Testis (tissue), 3 donors: Measurements from ENCODE around the gene RAPH1. TPM values are rescaled to one million over a fixed set of nuclear protein-coding genes. Genes with fewer than 3 reads are reported as not detected.
A peak's percentile ranks its signal among the peaks of the same experiment; 100 is the strongest.
"Not testable (repeated sequence)": the region's sequence is repeated elsewhere in the genome, so short reads cannot be mapped to it uniquely, and the experiment has no call there.

Experiments
- DNase-seq: peaks from one replicate; pipeline ENCODE4 v3.0.0-alpha.2; 2019
- H3K27ac ChIP-seq, 2 donors: fragments of 200-600 bp; sonication (generic); one replicate each; pipeline ENCODE4 v1.5.1; 2019
- H3K27me3 ChIP-seq: fragments of 200-600 bp; sonication (generic); one replicate; pipeline ENCODE4 v1.5.1; 2019
- H3K36me3 ChIP-seq: fragments of 200-600 bp; sonication (generic); one replicate; pipeline ENCODE4 v1.5.1; 2017; ENCODE audit warnings: low read depth; ENCODE audit errors: missing control alignments
- H3K4me1 ChIP-seq: fragments of 200-600 bp; sonication (generic); one replicate; pipeline ENCODE4 v1.5.1; 2019
- H3K4me3 ChIP-seq, 2 donors: fragments of 200-600 bp; sonication (generic); one replicate each; pipeline ENCODE4 v1.5.1; 2017 to 2019
- H3K9me3 ChIP-seq: fragments of 200-600 bp; sonication (generic); one replicate; pipeline ENCODE4 v1.5.1; 2017
- POLR2A ChIP-seq: fragments of 450-650 bp; IDR thresholded peaks from one replicate; pipeline ENCODE4 v1.6.1; 2017; ENCODE audit warnings: antibody characterized with exemption, mild to moderate bottlenecking, moderate library complexity
- WGBS, 2 donors: methylation state at CpG; one replicate each; pipeline ENCODE4 v1.1.5; 2018; 5-methylcytosine and 5-hydroxymethylcytosine counted together
- intact Hi-C: fragments of 100-400 bp; cut with DNase I; formaldehyde crosslinking; loops from one replicate; pipeline ENCODE4 v1.15.1; 2023; ENCODE audit warnings: low total_unique reads
- polyA plus RNA-seq: library from polyadenylated mRNA; stranded (reverse); fragments of 350-450 nt; fragmentation: Illumina TruSeq; extraction: RNeasy Lipid Tissue Mini Kit (QIAGEN cat#74804); gene quantifications from one replicate; pipeline ENCODE4 v1.2.3, GENCODE V29; 2014; ENCODE audit warnings: low read depth, low replicate concordance; ENCODE audit not compliant: insufficient read depth
- total RNA-seq, 2 donors: library from RNA; depleted of rRNA; stranded (reverse); fragments of >200 nt; gene quantifications; one replicate each; pipeline ENCODE4 v1.2.3, GENCODE V29; 2016
- TF ChIP-seq, protein P1 (sequence below), 3 experiments: fragments of 450-650 bp in 2 of 3; fragments of 200-600 bp in 1 of 3; sonication (generic) in 1 of 3; IDR thresholded peaks; one replicate each; pipeline ENCODE4 v1.5.1; 2016 to 2019; ENCODE audit warnings: antibody characterized with exemption in 3 of 3, mild to moderate bottlenecking in 2 of 3, moderate library complexity in 1 of 3

The RAPH1 gene
- total and polyA plus RNA-seq, 3 donors from 2014 or later = 22.1 to 36.5 (median 31.1) TPM

DNA sequence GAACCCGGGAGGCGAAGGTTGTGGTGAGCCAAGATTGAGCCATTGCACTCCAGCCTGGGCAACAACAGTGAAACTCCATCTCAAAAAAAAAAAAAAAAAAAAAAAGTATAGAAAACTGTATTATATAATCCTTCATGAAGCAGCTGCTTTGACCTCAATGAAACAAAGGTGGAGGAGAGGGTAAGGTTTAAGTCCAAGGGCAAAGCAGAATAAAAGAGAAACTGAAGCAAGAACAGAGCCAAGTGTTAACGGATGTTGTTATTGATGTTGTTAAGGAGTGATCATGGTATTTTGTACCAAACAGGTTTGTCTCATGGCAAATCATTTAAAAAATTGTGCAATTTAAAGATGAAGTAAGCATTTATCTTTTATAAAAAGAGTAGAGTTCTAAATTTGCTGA, 7.4 kb downstream of the RAPH1 start:
- no peak for DNase-seq
- H3K36me3 ChIP-seq = no peaks in the 10 kb centered on the region
- TF ChIP-seq, protein P1, sequence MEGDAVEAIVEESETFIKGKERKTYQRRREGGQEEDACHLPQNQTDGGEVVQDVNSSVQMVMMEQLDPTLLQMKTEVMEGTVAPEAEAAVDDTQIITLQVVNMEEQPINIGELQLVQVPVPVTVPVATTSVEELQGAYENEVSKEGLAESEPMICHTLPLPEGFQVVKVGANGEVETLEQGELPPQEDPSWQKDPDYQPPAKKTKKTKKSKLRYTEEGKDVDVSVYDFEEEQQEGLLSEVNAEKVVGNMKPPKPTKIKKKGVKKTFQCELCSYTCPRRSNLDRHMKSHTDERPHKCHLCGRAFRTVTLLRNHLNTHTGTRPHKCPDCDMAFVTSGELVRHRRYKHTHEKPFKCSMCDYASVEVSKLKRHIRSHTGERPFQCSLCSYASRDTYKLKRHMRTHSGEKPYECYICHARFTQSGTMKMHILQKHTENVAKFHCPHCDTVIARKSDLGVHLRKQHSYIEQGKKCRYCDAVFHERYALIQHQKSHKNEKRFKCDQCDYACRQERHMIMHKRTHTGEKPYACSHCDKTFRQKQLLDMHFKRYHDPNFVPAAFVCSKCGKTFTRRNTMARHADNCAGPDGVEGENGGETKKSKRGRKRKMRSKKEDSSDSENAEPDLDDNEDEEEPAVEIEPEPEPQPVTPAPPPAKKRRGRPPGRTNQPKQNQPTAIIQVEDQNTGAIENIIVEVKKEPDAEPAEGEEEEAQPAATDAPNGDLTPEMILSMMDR (IDR thresholded peaks at IDR 0.05) = no peak
- no peaks in the 10 kb centered on the region for H3K9me3 ChIP-seq
- intact Hi-C loops = no loop called here
- no peaks in the 10 kb centered on the region for H3K27me3 ChIP-seq
- 88% methylated on average over 3 of the region's 3 CpGs for WGBS, 2 donors
- H3K27ac ChIP-seq = no peak overlapping the region
- H3K4me1 ChIP-seq = no peaks in the 10 kb centered on the region
- no peak overlapping the region for H3K4me3 ChIP-seq

DNA sequence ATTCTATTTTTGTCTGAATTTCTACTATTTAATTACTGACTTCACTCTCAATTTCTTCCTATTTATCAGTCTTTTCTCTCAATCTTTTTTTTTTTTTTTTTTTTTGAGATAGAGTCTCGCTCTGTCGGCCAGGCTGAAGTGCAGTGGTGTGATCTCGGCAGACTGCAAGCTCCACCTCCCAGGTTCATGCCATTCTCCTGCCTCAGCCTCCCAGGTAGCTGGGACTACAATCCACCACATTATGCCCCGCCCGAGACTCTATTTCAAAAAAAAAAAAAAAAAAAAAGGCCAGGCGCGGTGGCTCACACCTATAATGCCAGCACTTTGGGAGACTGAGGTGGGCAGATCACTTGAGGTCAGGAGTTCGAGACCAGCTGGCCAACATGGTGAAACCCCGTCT, 21.8 kb downstream of the RAPH1 start:
- H3K36me3 ChIP-seq, H3K27ac ChIP-seq, intact Hi-C loops, DNase-seq, H3K27me3 ChIP-seq, H3K9me3 ChIP-seq, H3K4me3 ChIP-seq, H3K4me1 ChIP-seq: not testable (repeated sequence)
- WGBS, 2 donors = 92 to 97% methylated on average over 9 of the region's 9 CpGs

- intact Hi-C loops = no loop called here
- Histone ChIP-seq H3K4me3 (no peak overlapping the region), H3K9me3 (no peaks in the 10 kb centered on the region), H3K27me3 (no peaks in the 10 kb centered on the region), H3K27ac (no peak overlapping the region), H3K36me3 (no peaks in the 10 kb centered on the region), H3K4me1 (no peaks in the 10 kb centered on the region)
- TF ChIP-seq, protein P1 (IDR thresholded peaks at IDR 0.05) = no peak
- no peak for TF ChIP-seq POLR2A
- 85% methylated on average over 1 of the region's 1 CpG for WGBS, 2 donors
- DNase-seq = no peak
These were observed 24.2 kb downstream of the RAPH1 start for GRCh38 chr2:203510941-203511305.

DNA sequence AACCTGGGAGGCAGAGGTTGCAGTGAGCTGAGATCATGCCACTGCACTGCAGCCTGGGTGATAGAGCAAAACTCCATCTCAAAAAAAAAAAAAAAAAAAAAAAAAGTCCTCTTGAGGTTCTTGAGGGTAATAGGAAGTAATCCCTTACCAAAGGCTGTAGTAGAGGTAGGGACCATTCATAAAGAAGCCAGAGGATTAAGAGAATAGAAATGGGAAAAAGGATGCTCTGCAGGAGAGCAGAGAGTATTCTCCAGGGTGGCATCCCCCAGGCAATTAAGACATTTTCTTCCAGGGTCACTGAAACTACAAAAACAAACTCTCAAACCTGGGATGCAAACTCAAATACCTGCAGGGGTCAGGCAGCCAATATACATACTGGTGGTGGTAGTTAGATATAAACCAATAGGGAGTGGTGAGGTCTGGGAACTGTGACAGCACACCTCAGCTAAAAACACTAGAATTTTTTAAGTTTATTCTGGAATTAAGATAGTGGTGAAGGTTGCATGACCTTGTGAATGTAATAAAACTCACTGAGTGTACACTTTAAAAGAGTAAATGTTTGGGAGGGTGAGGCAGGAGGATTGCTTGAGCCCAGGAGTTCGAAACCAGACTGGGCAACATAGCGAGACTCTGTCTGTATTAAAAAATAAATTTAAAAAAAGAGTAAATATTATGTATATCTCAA, 24.7 kb downstream of the RAPH1 start:
- TF ChIP-seq, protein P1 (IDR thresholded peaks at IDR 0.05) = no peak
- no peak for TF ChIP-seq POLR2A
- H3K36me3 ChIP-seq = no peaks in the 10 kb centered on the region
- H3K27ac ChIP-seq = no peak overlapping the region
- no peaks in the 10 kb centered on the region for H3K9me3 ChIP-seq
- H3K4me3 ChIP-seq = no peak overlapping the region
- DNase-seq = no peak
- H3K27me3 ChIP-seq = no peaks in the 10 kb centered on the region
- H3K4me1 ChIP-seq = no peaks in the 10 kb centered on the region
- WGBS, 2 donors = 98 to 99% methylated on average over 2 of the region's 2 CpGs
- intact Hi-C loops = no loop called here

DNA sequence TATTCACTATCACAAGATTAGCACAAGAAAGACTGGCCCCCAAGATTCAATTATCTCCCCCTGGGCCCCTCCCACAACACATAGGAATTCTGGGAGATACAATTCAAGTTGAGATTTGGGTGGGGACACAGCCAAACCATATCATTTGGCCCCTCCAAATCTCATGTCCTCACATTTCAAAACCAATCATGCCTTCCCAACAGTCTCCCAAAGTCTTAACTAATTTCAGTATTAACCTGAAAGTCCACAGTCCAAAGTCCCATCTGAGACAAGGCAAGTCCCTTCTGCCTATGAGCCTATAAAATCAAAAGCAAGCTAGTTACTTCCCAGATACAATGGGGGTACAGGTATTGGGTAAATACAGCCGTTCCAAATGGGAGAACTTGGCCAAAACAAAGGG, 31.6 kb downstream of the RAPH1 start:
- H3K36me3 ChIP-seq, H3K27ac ChIP-seq, H3K9me3 ChIP-seq, intact Hi-C loops, DNase-seq, H3K27me3 ChIP-seq, H3K4me1 ChIP-seq, H3K4me3 ChIP-seq: not testable (repeated sequence)
- WGBS, 2 donors = 89 to 96% methylated on average over 1 of the region's 1 CpG

GRCh38 chr2:203501873-203502272, 33.2 kb downstream of the RAPH1 start:
- Histone ChIP-seq H3K4me1 (peaks cover 10% of the 10 kb centered on the region), H3K4me3 (no peak overlapping the region), H3K27me3 (no peaks in the 10 kb centered on the region), H3K9me3 (no peaks in the 10 kb centered on the region), H3K27ac (no peak overlapping the region), H3K36me3 (no peaks in the 10 kb centered on the region)
- TF ChIP-seq POLR2A = no peak
- TF ChIP-seq, protein P1 (IDR thresholded peaks at IDR 0.05) = no peak
- 31 to 65% methylated on average over 1 of the region's 1 CpG for WGBS, 2 donors
- intact Hi-C loops = no loop called here
- peak; percentile 64 for DNase-seq
